Hematopoietic multipotent progenitor cell treated with erythropoietin and hydrocortisone succinate and interleukin-3 and kit ligand, for 4 days (in vitro differentiated cells): ENCODE results near the gene BTBD9.

Experiments used
- DNase-seq: peaks from one replicate; pipeline ENCODE4 v3.0.0-alpha.2; 2015

Gene BTBD9

GRCh38 chr6:38639498-38640215, at the start of gene BTBD9:
Gene BTBD9 (minus strand): TSS chr6:38639929.
- peak; percentile 91 for DNase-seq

- DNase-seq, result peak; percentile 49
Measured at GRCh38 chr6:38688579-38689087, 48.9 kb upstream of the BTBD9 start.

GRCh38 chr6:38687549-38687948, 47.8 kb upstream of the BTBD9 start:
- DNase-seq, result no peak

- no peak for DNase-seq
Measured at GRCh38 chr6:38687043-38687353, 47.3 kb upstream of the BTBD9 start.

- no peak for DNase-seq
Measured at GRCh38 chr6:38686270-38687042, 46.7 kb upstream of the BTBD9 start.

- no peak for DNase-seq
Measured at GRCh38 chr6:38684904-38685303, 45.2 kb upstream of the BTBD9 start.

- no peak for DNase-seq
Measured at GRCh38 chr6:38684237-38684636, 44.5 kb upstream of the BTBD9 start.

- no peak for DNase-seq
Measured at GRCh38 chr6:38681850-38682249, 42.1 kb upstream of the BTBD9 start.

- no peak for DNase-seq
Measured at GRCh38 chr6:38679668-38680067, 39.9 kb upstream of the BTBD9 start.

- DNase-seq, result no peak
Measured at GRCh38 chr6:38678178-38678760, 38.5 kb upstream of the BTBD9 start.

GRCh38 chr6:38676974-38677544, 37.3 kb upstream of the BTBD9 start:
- no peak for DNase-seq

GRCh38 chr6:38676236-38676973, 36.7 kb upstream of the BTBD9 start:
- DNase-seq, result no peak

GRCh38 chr6:38673397-38674165, 33.9 kb upstream of the BTBD9 start:
- peak; percentile 75 for DNase-seq

- DNase-seq, result peak; percentile 79
Measured at GRCh38 chr6:38671885-38672467, 32.2 kb upstream of the BTBD9 start.

GRCh38 chr6:38658418-38659167, 18.9 kb upstream of the BTBD9 start:
- no peak for DNase-seq

- no peak for DNase-seq
Measured at GRCh38 chr6:38656896-38657295, 17.2 kb upstream of the BTBD9 start.

- DNase-seq, result no peak
Measured at GRCh38 chr6:38654263-38654662, 14.5 kb upstream of the BTBD9 start.

- DNase-seq, result no peak
Measured at GRCh38 chr6:38651121-38651784, 11.5 kb upstream of the BTBD9 start.

GRCh38 chr6:38650207-38650752, 10.6 kb upstream of the BTBD9 start:
- DNase-seq, result no peak

- no peak for DNase-seq
Measured at GRCh38 chr6:38649744-38650143, 10.0 kb upstream of the BTBD9 start.
